ENCODE measurements around the gene DBNL. TPM values are rescaled to one million over a fixed set of nuclear protein-coding genes. Genes with fewer than 3 reads are reported as not detected.
"Not testable (repeated sequence)": the region's sequence is repeated elsewhere in the genome, so short reads cannot be mapped to it uniquely, and the experiment has no call there.

Gene DBNL
- total RNA-seq, 1 experiment from 2014 or later, result 111 TPM

DNA sequence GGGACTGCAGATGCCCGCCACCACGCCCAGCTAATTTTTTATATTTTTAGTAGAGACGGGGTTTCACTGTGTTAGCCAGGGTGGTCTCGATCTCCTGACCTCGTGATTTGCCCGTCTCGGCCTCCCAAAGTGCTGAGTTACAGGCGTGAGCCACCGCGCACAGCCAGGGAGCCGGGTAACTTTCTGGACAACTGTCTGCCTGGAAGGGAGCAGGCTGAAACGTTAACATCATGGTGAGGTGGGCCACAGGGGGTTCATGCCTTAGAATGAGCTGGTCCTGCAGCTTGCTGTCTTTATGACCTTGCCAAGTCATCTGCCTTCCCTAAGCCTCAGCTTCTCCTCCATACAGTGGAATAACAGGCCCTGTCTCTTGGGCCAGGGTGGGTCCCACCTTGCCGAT lies 13.2 kb upstream of the DBNL start:
- intact Hi-C loops (cut with micrococcal nuclease; ENCODE audit: unreplicated experiment), result not testable (repeated sequence)

GRCh38 chr7:44032031-44032430 lies 12.5 kb upstream of the DBNL start:
- in situ Hi-C loops (cut with HindIII; ENCODE audit: low pct_unique_long_range_greater_than_20kb, low sequenced_read_pairs); BruUV-seq (replicated peaks); H3K9me3 ChIP-seq (ENCODE audit: control insufficient read depth, insufficient read depth, low read depth, low read length); intact Hi-C loops (cut with micrococcal nuclease; ENCODE audit: unreplicated experiment); DNase-seq (ENCODE audit: low read depth, low spot score); H3K27me3 ChIP-seq (ENCODE audit: control insufficient read depth, insufficient read depth, low read length); CTCF ChIA-PET; H3K27ac ChIP-seq (ENCODE audit: low read length); H3K4me1 ChIP-seq (ENCODE audit: control insufficient read depth, insufficient read depth, low read length); H3K36me3 ChIP-seq (ENCODE audit: control insufficient read depth, insufficient read depth, low read length); H3K4me3 ChIP-seq (ENCODE audit: low read depth in 2 of 2, low read length in 2 of 2); ATAC-seq: not testable (repeated sequence)
- POLR2A ChIA-PET, result interaction anchor here (0.6 kb wide), 1 partner anchor 626 kb away, joined by 4 read pairs; no protein-coding TSS in a partner anchor

More for the DNA sequence above, 13.2 kb upstream of the DBNL start:
- H3K27me3 ChIP-seq (ENCODE audit: control insufficient read depth, insufficient read depth, low read length); H3K27ac ChIP-seq (ENCODE audit: low read length); DNase-seq (ENCODE audit: low read depth, low spot score); H3K4me3 ChIP-seq (ENCODE audit: low read depth in 2 of 2, low read length in 2 of 2); H3K9me3 ChIP-seq (ENCODE audit: control insufficient read depth, insufficient read depth, low read depth, low read length); in situ Hi-C loops (cut with HindIII; ENCODE audit: low pct_unique_long_range_greater_than_20kb, low sequenced_read_pairs); H3K4me1 ChIP-seq (ENCODE audit: control insufficient read depth, insufficient read depth, low read length); H3K36me3 ChIP-seq (ENCODE audit: control insufficient read depth, insufficient read depth, low read length); BruUV-seq (replicated peaks); POLR2A ChIA-PET; ATAC-seq; CTCF ChIA-PET: not testable (repeated sequence)

DNA sequence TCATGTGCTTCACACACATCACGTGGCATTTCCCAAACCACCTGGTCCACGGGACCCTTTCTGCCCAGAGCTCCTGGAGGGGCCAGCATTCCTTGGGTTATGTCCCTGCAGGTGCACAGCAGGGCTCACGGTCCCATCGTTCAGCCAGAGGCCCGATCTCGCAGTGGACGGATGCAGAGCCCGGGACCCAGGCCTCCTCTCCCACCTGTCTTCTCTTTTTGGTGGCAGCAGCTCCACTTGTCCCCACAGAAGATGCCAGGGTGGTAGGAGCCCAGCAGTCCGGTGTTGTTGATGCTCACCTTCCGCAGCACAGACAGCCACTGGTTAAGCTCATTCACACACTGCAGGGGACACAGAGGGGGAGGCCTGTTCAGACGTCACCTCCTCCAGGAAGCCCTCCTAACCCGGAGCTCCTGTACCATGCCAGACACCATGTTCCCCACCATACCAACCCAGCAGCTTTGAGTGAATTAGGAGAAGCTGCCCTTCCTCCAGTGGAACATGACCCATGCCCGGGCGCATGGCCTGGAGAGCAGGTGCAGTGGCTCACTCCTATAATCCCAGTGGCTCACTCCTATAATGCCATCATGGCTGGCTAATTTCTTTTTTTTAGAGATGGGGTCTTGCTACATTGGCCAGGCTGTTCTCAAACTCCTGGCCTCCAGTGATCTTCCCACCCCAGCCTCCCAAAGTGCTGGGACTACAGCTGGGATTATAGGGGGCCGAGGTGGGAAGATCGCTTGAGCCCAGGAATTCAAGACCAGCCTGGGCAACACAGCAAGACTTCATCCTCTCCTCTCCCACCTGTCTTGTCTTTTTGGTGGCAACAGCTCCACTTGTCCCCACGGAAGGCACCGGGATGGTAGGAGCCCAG lies 10.3 kb upstream of the DBNL start:
- H3K27me3 ChIP-seq (ENCODE audit: control insufficient read depth, insufficient read depth, low read length); H3K36me3 ChIP-seq (ENCODE audit: control insufficient read depth, insufficient read depth, low read length); POLR2A ChIA-PET; in situ Hi-C loops (cut with HindIII; ENCODE audit: low pct_unique_long_range_greater_than_20kb, low sequenced_read_pairs); CTCF ChIA-PET; DNase-seq (ENCODE audit: low read depth, low spot score); H3K27ac ChIP-seq (ENCODE audit: low read length); ATAC-seq; H3K4me3 ChIP-seq (ENCODE audit: low read depth in 2 of 2, low read length in 2 of 2); H3K9me3 ChIP-seq (ENCODE audit: control insufficient read depth, insufficient read depth, low read depth, low read length); intact Hi-C loops (cut with micrococcal nuclease; ENCODE audit: unreplicated experiment); BruUV-seq (replicated peaks); H3K4me1 ChIP-seq (ENCODE audit: control insufficient read depth, insufficient read depth, low read length): not testable (repeated sequence)

DNA sequence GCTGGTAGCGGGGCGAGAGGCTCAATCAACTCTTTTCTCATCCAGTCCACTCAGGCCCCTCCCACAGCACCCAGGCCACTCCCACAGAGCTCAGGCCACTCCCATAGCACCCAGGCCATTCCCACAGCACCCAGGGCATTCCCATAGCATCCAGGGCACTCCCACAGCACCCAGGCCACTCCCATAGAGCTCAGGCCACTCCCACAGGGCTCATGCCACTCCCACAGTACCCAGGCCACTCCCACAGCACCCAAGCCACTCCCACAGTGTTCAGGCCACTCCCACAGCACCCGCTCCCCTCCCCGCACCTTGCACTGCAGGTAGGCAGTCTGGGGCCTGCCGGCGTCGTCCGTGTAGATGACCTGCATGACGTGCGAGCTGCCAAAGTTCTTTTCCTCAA lies 8.1 kb upstream of the DBNL start:
- H3K36me3 ChIP-seq (ENCODE audit: control insufficient read depth, insufficient read depth, low read length); H3K4me3 ChIP-seq (ENCODE audit: low read depth in 2 of 2, low read length in 2 of 2); in situ Hi-C loops (cut with HindIII; ENCODE audit: low pct_unique_long_range_greater_than_20kb, low sequenced_read_pairs); DNase-seq (ENCODE audit: low read depth, low spot score); BruUV-seq (replicated peaks); H3K27ac ChIP-seq (ENCODE audit: low read length); POLR2A ChIA-PET; H3K4me1 ChIP-seq (ENCODE audit: control insufficient read depth, insufficient read depth, low read length); intact Hi-C loops (cut with micrococcal nuclease; ENCODE audit: unreplicated experiment); CTCF ChIA-PET; H3K27me3 ChIP-seq (ENCODE audit: control insufficient read depth, insufficient read depth, low read length); H3K9me3 ChIP-seq (ENCODE audit: control insufficient read depth, insufficient read depth, low read depth, low read length): not testable (repeated sequence)
- peak; percentile 78 for ATAC-seq

GRCh38 chr7:44037951-44038350 lies 6.6 kb upstream of the DBNL start:
- in situ Hi-C loops (cut with HindIII; ENCODE audit: low pct_unique_long_range_greater_than_20kb, low sequenced_read_pairs); CTCF ChIA-PET; H3K27ac ChIP-seq (ENCODE audit: low read length); H3K4me1 ChIP-seq (ENCODE audit: control insufficient read depth, insufficient read depth, low read length); BruUV-seq (replicated peaks); H3K9me3 ChIP-seq (ENCODE audit: control insufficient read depth, insufficient read depth, low read depth, low read length); H3K36me3 ChIP-seq (ENCODE audit: control insufficient read depth, insufficient read depth, low read length); ATAC-seq; H3K27me3 ChIP-seq (ENCODE audit: control insufficient read depth, insufficient read depth, low read length); POLR2A ChIA-PET; H3K4me3 ChIP-seq (ENCODE audit: low read depth in 2 of 2, low read length in 2 of 2); intact Hi-C loops (cut with micrococcal nuclease; ENCODE audit: unreplicated experiment); DNase-seq (ENCODE audit: low read depth, low spot score): not testable (repeated sequence)

- H3K27me3 ChIP-seq (ENCODE audit: control insufficient read depth, insufficient read depth, low read length); H3K9me3 ChIP-seq (ENCODE audit: control insufficient read depth, insufficient read depth, low read depth, low read length); H3K4me1 ChIP-seq (ENCODE audit: control insufficient read depth, insufficient read depth, low read length); H3K36me3 ChIP-seq (ENCODE audit: control insufficient read depth, insufficient read depth, low read length); CTCF ChIA-PET; DNase-seq (ENCODE audit: low read depth, low spot score); H3K4me3 ChIP-seq (ENCODE audit: low read depth in 2 of 2, low read length in 2 of 2); in situ Hi-C loops (cut with HindIII; ENCODE audit: low pct_unique_long_range_greater_than_20kb, low sequenced_read_pairs); POLR2A ChIA-PET; H3K27ac ChIP-seq (ENCODE audit: low read length); BruUV-seq (replicated peaks); ATAC-seq; intact Hi-C loops (cut with micrococcal nuclease; ENCODE audit: unreplicated experiment): not testable (repeated sequence)
These were observed 5.9 kb upstream of the DBNL start for GRCh38 chr7:44038553-44038952.

DNA sequence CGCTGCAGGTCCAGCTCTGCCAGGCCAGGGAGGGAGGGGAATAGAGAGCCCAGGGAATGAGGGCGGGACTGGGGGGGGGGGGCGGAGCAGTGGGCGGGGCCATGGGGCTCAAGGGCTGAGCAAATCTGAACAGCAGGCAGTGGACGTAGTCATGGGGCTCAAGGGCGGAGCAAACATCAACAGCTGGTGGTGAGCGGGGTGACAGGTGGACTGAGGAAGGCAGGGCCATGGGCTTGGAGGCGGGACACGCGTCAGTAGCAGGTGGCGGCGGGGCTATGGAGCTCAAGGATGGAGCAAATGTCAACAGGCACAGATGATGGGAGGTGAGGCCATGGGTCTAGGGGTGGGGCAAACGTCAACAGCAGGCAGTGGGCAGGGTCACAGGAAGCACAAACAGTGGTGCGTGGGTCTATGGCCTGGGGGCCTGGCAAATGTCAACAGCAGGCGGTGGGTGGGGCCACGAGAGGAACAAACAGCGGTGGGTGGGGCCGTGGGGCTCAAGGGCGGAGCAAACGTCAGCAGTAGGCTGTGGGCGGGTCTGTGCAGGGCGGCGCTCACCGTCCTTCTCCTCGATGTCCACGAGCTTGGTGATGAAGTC lies 5.4 kb upstream of the DBNL start:
- H3K36me3 ChIP-seq (ENCODE audit: control insufficient read depth, insufficient read depth, low read length); BruUV-seq (replicated peaks); POLR2A ChIA-PET; H3K27ac ChIP-seq (ENCODE audit: low read length); H3K27me3 ChIP-seq (ENCODE audit: control insufficient read depth, insufficient read depth, low read length); H3K4me1 ChIP-seq (ENCODE audit: control insufficient read depth, insufficient read depth, low read length); intact Hi-C loops (cut with micrococcal nuclease; ENCODE audit: unreplicated experiment); H3K9me3 ChIP-seq (ENCODE audit: control insufficient read depth, insufficient read depth, low read depth, low read length); in situ Hi-C loops (cut with HindIII; ENCODE audit: low pct_unique_long_range_greater_than_20kb, low sequenced_read_pairs): not testable (repeated sequence)
- ATAC-seq (peak; percentile 74), DNase-seq (ENCODE audit: low read depth, low spot score) (peak; percentile 12)
- CTCF ChIA-PET, result interaction anchor here (0.6 kb wide), 1 partner anchor 33 kb away, joined by 7 read pairs; no protein-coding TSS in a partner anchor
- peak overlapping the region; percentile 19 to 37 for H3K4me3 ChIP-seq (ENCODE audit: low read depth in 2 of 2, low read length in 2 of 2)
